HUES64 (cell line): Measurements from ENCODE around the gene KAT2A.

Experiments
- H3K27ac ChIP-seq: 2 replicates; pipeline ENCODE4 v1.7.0; 2013; ENCODE audit warnings: low read depth, low read length, inconsistent platforms
- H3K27me3 ChIP-seq: 2 replicates; pipeline ENCODE4 v1.6.1; 2013; ENCODE audit warnings: mild to moderate bottlenecking, low read length; ENCODE audit not compliant: insufficient read depth
- H3K36me3 ChIP-seq: 2 replicates; pipeline ENCODE4 v1.6.1; 2013; ENCODE audit warnings: mild to moderate bottlenecking, low read length; ENCODE audit not compliant: insufficient read depth
- H3K4me1 ChIP-seq: 2 replicates; pipeline ENCODE4 v1.6.1; 2013; ENCODE audit warnings: mild to moderate bottlenecking, low read length, moderate library complexity; ENCODE audit not compliant: insufficient read depth
- H3K4me3 ChIP-seq: 2 replicates; pipeline ENCODE4 v1.5.1; 2013; ENCODE audit warnings: mild to moderate bottlenecking, low read length, moderate library complexity
- H3K9ac ChIP-seq: 2 replicates; pipeline ENCODE4 v1.6.1; 2013; ENCODE audit warnings: mild to moderate bottlenecking, low read depth, low read length
- H3K9me3 ChIP-seq: 2 replicates; pipeline ENCODE4 v1.6.1; 2013; ENCODE audit warnings: low read depth, low read length; ENCODE audit not compliant: insufficient read depth
- WGBS: fragments of 150-250, 120-280 bp; methylation state at CpG from one replicate; pipeline ENCODE4 v1.1.7; 2013; ENCODE audit warnings: missing lambda C conversion rate; 5-methylcytosine and 5-hydroxymethylcytosine counted together

The KAT2A gene

DNA sequence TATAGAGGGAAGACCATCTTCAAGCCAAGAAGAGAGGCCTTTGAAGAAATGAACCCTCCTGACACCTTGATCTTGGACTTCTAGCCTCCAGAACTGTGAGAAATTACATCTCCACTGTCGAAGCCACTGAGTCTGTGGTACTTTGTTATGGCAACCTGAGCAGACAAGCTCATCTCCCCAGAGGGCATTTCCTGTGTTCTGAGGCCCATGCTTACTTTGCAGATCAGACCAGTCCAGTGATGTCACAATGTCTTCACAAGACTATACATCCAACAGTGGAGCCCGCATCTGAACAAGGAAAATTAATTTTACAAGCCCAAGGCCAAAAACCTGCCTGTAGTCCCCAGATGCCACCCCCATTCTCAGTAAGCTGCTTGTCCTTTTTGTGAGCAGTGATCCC is 56.0 kb downstream of the KAT2A start:
- no peaks in the 10 kb centered on the region for H3K9me3 ChIP-seq
- H3K27ac ChIP-seq, result no peak overlapping the region
- no peaks in the 10 kb centered on the region for H3K27me3 ChIP-seq
- H3K4me1 ChIP-seq, result peaks cover 10% of the 10 kb centered on the region; the same call in 1 of the 2 replicates
- H3K4me3 ChIP-seq, result no peak overlapping the region
- WGBS, result 87% methylated on average over 2 of the region's 2 CpGs
- H3K36me3 ChIP-seq, result no peaks in the 10 kb centered on the region
- H3K9ac ChIP-seq, result no peak overlapping the region
